DOHH2 (cell line): ENCODE results near the gene ZBTB11.

Source experiments
- H3F3A ChIP-seq: fragments of 200-600 bp; sonication (generic), shearing (Covaris generic); 2 replicates; pipeline ENCODE4 v1.6.0; 2016; ENCODE audit warnings: antibody characterized with exemption, mild to moderate bottlenecking; ENCODE audit not compliant: control insufficient read depth, insufficient read depth
- H3K27ac ChIP-seq: fragments of 200-600 bp; sonication (generic); 2 replicates; pipeline ENCODE4 v1.5.1; 2014; ENCODE audit warnings: low read depth, mild to moderate bottlenecking, low read length, moderate library complexity
- H3K27me3 ChIP-seq: fragments of 200-600 bp; sonication (generic); 2 replicates; pipeline ENCODE4 v1.6.1; 2014; ENCODE audit warnings: mild to moderate bottlenecking, low read length, mixed read lengths; ENCODE audit not compliant: control insufficient read depth
- H3K36me3 ChIP-seq: fragments of 200-600 bp; sonication (generic); 2 replicates; pipeline ENCODE4 v1.6.1; 2014; ENCODE audit warnings: mild to moderate bottlenecking, low read length, moderate library complexity, mixed read lengths; ENCODE audit not compliant: control insufficient read depth
- H3K4me1 ChIP-seq: fragments of 200-600 bp; sonication (generic); 2 replicates; pipeline ENCODE4 v1.6.1; 2014; ENCODE audit warnings: mild to moderate bottlenecking, low read length, mixed read lengths; ENCODE audit not compliant: control insufficient read depth
- H3K4me2 ChIP-seq: fragments of 200-600 bp; sonication (generic); 2 replicates; pipeline ENCODE4 v1.6.0; 2014; ENCODE audit warnings: mild to moderate bottlenecking, low read length, moderate library complexity
- H3K4me3 ChIP-seq: fragments of 200-600 bp; sonication (generic); 2 replicates; pipeline ENCODE4 v1.5.1; 2014; ENCODE audit warnings: mild to moderate bottlenecking, low read length, mixed read lengths
- H3K79me2 ChIP-seq: fragments of 200-600 bp; sonication (generic); 2 replicates; pipeline ENCODE4 v1.6.1; 2014; ENCODE audit warnings: mild to moderate bottlenecking, low read length, mixed read lengths; ENCODE audit not compliant: control insufficient read depth
- H3K9me2 ChIP-seq: fragments of 200-600 bp; sonication (generic); replicated peaks from 2 replicates; pipeline ENCODE4 v1.6.1; 2014; ENCODE audit warnings: mild to moderate bottlenecking, low read length, mixed read lengths; ENCODE audit not compliant: control insufficient read depth
- H3K9me3 ChIP-seq: fragments of 200-600 bp; sonication (generic); 2 replicates; pipeline ENCODE4 v1.6.1; 2014; ENCODE audit warnings: antibody characterized with exemption, low read length, mixed read lengths; ENCODE audit not compliant: control insufficient read depth, insufficient read depth
- H4K20me1 ChIP-seq: fragments of 200-600 bp; sonication (generic); 2 replicates; pipeline ENCODE4 v1.6.0; 2014; ENCODE audit warnings: low read depth, mild to moderate bottlenecking, antibody characterized with exemption, low read length, moderate library complexity; ENCODE audit not compliant: control insufficient read depth, insufficient read depth
- EZH2phosphoT487 ChIP-seq: fragments of 200-600 bp; sonication (generic); IDR thresholded peaks from 2 replicates; pipeline ENCODE4 v1.6.1; 2017; ENCODE audit warnings: borderline replicate concordance, mild to moderate bottlenecking, antibody characterized with exemption, low read length, moderate library complexity, mixed read lengths
- TF ChIP-seq, protein P1 (sequence below): fragments of 200-600 bp; sonication (generic); IDR thresholded peaks from one replicate; pipeline ENCODE4 v1.5.1; 2014; ENCODE audit warnings: antibody characterized with exemption, mild to moderate bottlenecking, low read depth, low read length; ENCODE audit not compliant: poor library complexity, severe bottlenecking

ZBTB11 gene

GRCh38 chr3:101724329-101725193 lies 47.6 kb upstream of the ZBTB11 start, which contains the start of gene CEP97:
TSS of gene CEP97 (plus strand) at chr3:101724614. CDS start at chr3:101724677, 63 bp downstream.
- Histone ChIP-seq H3K36me3 (peaks cover 48% of the 10 kb centered on the region), H3K79me2 (peaks cover 24% of the 10 kb centered on the region), H3K4me1 (peaks cover 48% of the 10 kb centered on the region), H4K20me1 (no peaks in the 10 kb centered on the region), H3K4me3 (peak within 1 kb of the TSS; percentile 84), H3K9me2 (no peaks in the 10 kb centered on the region), H3K4me2 (peak within 1 kb of the TSS; percentile 67), H3F3A (peaks cover 20% of the 10 kb centered on the region), H3K9me3 (no peaks in the 10 kb centered on the region), H3K27me3 (no peaks in the 10 kb centered on the region), H3K27ac (peak within 1 kb of the TSS; percentile 70)
- TF ChIP-seq, protein P1, sequence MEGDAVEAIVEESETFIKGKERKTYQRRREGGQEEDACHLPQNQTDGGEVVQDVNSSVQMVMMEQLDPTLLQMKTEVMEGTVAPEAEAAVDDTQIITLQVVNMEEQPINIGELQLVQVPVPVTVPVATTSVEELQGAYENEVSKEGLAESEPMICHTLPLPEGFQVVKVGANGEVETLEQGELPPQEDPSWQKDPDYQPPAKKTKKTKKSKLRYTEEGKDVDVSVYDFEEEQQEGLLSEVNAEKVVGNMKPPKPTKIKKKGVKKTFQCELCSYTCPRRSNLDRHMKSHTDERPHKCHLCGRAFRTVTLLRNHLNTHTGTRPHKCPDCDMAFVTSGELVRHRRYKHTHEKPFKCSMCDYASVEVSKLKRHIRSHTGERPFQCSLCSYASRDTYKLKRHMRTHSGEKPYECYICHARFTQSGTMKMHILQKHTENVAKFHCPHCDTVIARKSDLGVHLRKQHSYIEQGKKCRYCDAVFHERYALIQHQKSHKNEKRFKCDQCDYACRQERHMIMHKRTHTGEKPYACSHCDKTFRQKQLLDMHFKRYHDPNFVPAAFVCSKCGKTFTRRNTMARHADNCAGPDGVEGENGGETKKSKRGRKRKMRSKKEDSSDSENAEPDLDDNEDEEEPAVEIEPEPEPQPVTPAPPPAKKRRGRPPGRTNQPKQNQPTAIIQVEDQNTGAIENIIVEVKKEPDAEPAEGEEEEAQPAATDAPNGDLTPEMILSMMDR = no peak
- TF ChIP-seq EZH2phosphoT487 = no peak

DNA sequence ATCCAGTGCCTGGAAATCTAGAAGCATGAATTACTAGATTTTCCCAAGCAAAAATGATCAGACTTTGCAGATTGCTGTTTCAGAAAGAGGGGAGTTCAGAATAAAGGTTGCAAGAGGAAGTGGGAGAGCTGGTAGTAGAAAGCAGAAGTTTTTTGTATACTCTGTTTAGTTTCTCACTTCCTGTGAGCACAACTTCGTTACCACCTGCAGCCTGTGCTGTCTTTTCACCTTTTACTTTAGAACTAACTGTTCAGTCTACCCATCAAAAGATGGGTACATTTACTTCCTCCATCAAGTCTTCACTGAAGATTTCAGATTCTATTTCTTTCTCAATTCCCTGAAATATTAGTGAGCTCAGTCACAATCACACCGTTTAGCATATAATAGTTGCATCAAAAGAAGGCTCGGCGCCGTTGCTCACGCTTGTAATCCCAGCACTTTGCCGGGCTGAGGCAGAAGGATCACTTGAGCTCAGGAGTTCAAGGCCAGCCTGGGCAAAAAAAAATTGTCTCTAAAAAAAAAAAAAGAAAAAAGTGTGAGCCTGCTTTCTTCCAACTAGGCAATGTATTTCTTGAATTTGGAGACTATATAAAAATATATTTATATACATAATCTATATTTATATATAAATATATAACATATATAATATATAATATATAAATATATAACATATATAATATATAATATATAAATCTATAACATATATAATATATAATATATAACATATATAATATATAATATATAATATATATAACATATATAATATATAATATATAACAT lies 45.7 kb upstream of the ZBTB11 start:
- H3K79me2 ChIP-seq = peaks cover 24% of the 10 kb centered on the region
- TF ChIP-seq, protein P1 = no peak
- no peak for TF ChIP-seq EZH2phosphoT487
- H3K9me3 ChIP-seq = no peaks in the 10 kb centered on the region
- peaks cover 29% of the 10 kb centered on the region for H3K36me3 ChIP-seq
- H3K9me2 ChIP-seq = no peaks in the 10 kb centered on the region
- peak overlapping the region; percentile 89 for H3K4me2 ChIP-seq
- H3K27ac ChIP-seq = peak overlapping the region; percentile 81
- H3K4me3 ChIP-seq = peak overlapping the region; percentile 68
- no peaks in the 10 kb centered on the region for H4K20me1 ChIP-seq
- H3F3A ChIP-seq = peaks cover 20% of the 10 kb centered on the region
- no peaks in the 10 kb centered on the region for H3K27me3 ChIP-seq
- H3K4me1 ChIP-seq = peaks cover 48% of the 10 kb centered on the region

GRCh38 chr3:101720851-101721840 lies 44.2 kb upstream of the ZBTB11 start:
- TF ChIP-seq EZH2phosphoT487 = no peak
- TF ChIP-seq, protein P1 = no peak
- Histone ChIP-seq H3K27ac (peak overlapping the region; percentile 81), H4K20me1 (no peaks in the 10 kb centered on the region), H3F3A (peaks cover 20% of the 10 kb centered on the region), H3K9me3 (no peaks in the 10 kb centered on the region), H3K4me3 (peak overlapping the region; percentile 68), H3K79me2 (peaks cover 14% of the 10 kb centered on the region), H3K9me2 (no peaks in the 10 kb centered on the region), H3K4me2 (peak overlapping the region; percentile 89), H3K4me1 (peaks cover 40% of the 10 kb centered on the region), H3K36me3 (peaks cover 15% of the 10 kb centered on the region), H3K27me3 (no peaks in the 10 kb centered on the region)
